ENCODE measurements around the gene ZNF775.
"Not testable (repeated sequence)": the region's sequence is repeated elsewhere in the genome, so short reads cannot be mapped to it uniquely, and the experiment has no call there.

Gene ZNF775

DNA sequence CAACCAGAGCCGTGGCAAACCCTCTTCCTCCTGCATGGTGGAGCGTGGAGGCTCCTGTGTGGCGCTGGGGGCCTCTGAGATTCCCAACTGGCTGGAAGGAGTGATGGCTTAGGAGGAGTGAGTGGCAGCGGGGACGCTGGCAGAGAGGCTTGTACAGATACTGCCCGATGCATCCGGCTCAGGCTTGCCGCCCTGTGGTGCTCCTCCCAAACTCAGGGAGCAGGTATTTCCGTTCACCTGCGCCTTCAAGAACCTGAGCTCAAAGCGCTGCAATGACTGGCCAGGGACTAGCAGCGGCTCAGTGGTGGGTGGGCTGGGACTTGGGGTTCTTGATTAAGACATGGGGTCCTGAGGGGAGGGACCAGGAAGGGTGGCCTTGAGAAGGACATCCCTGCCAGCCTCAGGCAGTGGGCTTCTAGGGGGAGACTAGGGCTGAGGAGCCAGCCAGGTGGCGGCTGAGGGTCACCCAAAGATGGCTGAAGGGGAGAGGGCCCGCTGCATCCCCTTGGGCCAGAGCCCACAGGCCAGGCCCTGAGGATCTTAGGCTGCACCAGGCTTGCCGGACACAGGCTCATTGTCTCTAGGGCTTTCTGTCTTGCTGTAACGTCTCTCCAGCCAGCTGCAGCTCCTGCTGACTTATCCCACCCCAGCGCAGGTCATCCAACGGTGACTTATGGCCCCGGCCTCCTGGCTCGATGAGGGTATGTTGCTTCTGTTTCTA lies 3.2 kb downstream of the ZNF775 start:
- DNase-seq (ENCODE audit: low read depth, low spot score) = no peak

DNA sequence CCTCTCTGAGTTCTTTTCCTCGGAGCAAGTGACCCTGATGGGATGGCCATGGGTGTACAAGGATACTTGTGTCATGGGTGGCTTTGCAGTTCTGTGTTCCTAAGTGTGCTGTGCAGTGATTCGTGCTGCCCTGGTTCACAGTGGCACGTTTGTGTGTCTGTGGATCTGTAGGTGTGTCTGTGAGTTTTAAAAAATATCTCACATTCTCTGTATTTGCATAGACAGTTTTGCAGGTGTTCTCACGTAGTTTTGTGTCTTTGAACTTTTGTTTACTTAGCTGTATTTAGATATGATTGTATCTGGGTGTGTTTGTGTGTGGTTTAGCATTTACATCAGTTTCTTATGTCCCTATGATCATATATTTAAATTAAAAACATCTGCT lies 3.7 kb downstream of the ZNF775 start:
- no peak for DNase-seq (ENCODE audit: low read depth, low spot score)

DNA sequence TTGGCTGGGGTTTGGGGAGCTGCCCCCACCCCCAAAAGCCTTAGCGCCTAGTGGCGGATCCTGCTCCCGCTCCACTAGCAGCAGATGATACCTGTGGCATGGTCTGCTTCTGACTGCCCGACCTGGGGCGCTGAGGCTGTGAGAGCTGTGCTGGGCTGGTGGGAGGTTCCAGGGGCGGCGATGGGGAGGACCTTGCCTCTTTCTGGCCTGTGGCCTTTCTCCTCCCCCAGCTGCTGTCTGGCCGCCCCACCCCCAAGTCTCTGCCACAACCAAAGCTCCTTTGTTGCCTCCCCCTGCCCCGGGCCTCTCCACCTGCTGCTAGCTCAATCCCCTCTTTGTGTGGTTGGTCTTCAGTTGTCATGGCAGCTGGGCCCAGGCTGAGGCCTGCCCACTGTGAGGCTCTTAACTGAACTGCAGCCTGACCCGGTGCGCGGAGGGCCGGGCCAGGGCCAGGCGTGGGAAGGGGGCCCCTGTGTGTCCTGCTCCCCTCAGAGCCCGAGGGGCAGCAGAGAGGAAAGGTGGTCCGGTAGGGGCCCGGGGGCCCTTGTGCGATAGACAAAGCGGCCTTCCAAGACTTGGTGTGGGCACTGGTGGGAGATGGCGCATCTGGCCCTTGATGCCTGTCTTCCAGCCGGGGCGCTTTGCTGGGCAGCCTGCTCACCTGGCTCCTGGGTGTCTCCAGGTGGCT lies 4.7 kb downstream of the ZNF775 start:
- peak; percentile 97 for DNase-seq (ENCODE audit: low read depth, low spot score)

GRCh38 chr7:150384406-150385301 lies 5.5 kb downstream of the ZNF775 start:
- no peak for DNase-seq (ENCODE audit: low read depth, low spot score)

DNA sequence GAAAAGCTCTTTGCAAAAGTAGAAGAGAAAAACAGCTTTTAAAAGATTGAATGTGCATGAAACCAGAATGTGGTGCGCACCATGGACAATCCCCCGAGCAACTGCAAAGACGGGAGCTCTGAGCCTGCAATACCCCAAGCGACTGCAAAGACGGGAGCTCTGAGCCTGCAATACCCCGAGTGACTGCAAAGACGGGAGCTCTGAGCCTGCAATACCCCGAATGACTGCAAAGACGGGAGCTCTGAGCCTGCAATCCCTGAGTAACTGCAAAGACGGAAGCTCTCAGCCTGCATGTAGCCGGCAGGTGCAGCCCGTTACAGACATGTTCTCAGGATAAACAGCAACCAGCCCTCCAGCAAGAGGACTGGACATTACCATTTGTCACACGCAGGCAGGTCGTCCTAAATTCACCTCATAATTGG lies 6.2 kb downstream of the ZNF775 start:
- DNase-seq (ENCODE audit: low read depth, low spot score) = no peak

GRCh38 chr7:150385884-150386283 lies 6.8 kb downstream of the ZNF775 start:
- not testable (repeated sequence) for DNase-seq (ENCODE audit: low read depth, low spot score)

GRCh38 chr7:150388306-150388705 lies 9.2 kb downstream of the ZNF775 start:
- no peak for DNase-seq (ENCODE audit: low read depth, low spot score)

DNA sequence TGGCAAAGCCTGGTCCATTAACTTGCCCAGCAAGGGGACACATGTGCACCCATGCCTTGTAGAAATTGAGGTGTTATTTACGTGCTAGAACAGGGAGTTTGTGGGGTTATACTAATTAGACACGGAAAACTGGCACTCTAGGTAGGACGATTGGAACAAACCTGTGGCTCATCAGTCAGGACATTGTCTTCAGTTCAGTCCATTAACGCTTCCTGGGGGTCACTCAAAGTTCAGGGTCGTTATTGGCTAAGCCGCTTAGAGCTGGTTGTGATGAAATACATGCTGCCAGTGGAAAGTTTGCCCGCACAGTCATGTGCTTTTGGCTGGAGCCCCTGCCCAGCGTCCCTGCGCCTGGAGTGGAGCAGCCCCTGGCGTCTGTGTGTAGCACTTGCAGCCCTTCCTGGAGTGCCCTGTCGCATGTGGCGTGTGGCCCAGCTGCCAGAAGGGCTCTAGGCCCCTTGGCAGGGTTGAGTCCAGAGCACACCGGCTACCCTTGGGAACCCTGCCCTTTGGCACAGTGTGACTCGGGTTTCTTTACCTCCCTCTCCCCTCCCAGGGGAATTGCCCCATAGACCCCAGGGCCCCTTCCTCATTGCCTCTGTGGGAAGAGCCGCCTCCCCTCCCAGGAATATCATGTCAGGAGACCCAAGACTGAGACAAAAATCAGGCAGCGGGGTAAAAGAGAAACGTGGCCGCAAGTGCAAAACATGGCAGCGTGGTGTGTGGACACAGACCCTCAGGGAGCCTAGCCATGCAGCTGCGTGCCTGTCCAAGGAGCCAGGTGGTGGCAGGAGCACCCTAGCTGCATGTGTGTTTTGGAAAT lies 9.8 kb downstream of the ZNF775 start:
- peak; percentile 60 for DNase-seq (ENCODE audit: low read depth, low spot score)

DNA sequence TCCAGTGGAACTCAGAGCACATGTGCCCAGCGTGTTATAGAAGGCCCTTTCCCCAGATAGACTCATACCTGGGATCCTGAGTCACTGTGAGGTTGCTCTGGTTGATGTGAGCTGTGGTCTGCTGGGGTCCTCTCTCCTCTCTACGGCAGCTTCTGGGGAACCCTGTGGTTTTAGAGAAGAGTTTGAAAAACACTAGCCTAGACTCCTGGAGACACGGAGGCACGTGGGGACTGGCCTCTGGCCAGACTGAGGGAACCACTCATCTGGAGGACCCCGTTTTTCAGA lies 10.3 kb downstream of the ZNF775 start:
- DNase-seq (ENCODE audit: low read depth, low spot score) = no peak

DNA sequence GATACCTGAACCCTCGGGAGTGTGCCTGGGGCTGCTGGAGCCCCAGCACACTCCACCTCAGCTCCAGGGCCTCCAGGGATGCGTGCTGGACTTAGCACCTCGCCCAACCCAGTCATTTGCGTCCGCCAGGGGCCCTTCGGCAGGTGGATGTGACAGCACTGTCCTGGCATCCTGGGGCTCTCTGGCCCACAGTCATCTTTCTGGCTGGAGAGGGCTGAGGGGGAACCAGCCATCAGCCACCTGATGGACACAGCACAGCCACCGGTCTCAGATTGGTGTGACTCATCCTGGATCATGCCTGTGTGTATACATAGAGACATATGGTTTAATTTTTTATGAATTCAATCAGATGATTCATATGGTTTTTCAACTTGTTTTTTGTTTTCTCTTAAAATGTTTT lies 11.1 kb downstream of the ZNF775 start:
- DNase-seq (ENCODE audit: low read depth, low spot score) = no peak

DNA sequence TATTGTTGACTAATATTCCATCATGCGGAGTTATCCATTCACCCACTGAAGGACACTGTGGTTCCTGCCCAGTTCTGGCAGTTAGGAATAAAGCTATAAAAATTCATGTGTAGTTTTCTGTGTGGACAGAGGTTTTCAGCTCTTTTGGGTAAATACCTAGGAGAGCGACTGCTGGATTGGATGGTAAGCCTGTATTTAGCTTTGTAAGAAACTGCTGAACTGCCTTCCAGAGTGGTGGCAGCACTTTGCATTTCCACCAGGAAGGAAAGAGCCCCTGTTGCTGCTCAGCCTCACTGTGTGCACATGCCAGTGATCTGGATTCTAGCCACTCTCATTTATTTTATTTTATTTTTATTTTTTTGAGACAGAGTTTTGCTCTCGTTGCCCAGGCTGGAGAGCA lies 14.2 kb downstream of the ZNF775 start:
- no peak for DNase-seq (ENCODE audit: low read depth, low spot score)

GRCh38 chr7:150396426-150396825 lies 17.3 kb downstream of the ZNF775 start:
- DNase-seq (ENCODE audit: low read depth, low spot score) = peak; percentile 77

DNA sequence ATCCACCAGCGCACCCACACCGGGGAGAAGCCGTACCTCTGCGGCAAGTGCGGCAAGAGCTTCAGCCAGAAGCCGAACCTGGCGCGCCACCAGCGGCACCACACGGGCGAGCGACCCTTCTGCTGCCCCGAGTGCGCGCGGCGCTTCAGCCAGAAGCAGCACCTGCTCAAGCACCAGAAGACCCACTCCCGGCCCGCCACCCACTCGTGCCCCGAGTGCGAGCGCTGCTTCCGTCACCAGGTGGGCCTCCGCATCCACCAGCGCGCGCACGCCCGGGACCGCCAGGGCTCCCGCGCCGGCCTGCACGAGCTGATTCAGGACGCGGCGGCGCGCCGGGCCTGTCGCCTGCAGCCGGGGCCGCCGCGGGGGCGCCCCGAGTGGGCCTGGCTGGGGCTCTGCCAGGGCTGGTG lies 17.7 kb downstream of the ZNF775 start:
- DNase-seq (ENCODE audit: low read depth, low spot score) = no peak

DNA sequence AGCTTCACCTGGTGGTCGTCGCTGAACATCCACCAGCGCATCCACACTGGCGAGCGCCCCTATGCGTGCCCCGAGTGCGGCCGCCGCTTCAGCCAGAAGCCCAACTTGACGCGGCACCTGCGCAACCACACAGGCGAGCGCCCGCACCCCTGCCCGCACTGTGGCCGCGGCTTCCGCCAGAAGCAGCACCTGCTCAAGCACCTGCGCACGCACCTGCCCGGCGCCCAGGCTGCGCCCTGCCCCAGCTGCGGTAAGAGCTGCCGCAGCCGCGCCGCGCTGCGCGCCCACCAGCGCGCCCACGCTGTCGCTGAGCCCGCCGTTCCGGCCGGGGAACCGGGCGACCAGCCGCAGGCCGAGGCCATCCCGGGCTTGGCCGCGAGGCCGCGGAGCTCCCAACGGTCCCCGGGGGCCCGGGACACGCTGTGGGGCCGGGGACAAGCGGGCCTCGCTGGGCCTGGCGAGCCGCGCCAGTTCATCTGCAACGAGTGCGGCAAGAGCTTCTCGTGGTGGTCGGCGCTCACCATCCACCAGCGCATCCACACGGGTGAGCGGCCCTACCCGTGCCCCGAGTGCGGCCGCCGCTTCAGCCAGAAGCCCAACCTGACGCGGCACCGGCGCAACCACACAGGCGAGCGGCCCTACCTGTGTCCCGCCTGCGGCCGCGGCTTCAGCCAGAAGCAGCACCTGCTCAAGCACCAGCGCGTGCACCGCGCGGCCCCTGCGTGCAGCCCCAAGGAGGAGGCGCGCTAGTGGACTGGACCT lies 18.4 kb downstream of the ZNF775 start:
- peak; percentile 62 for DNase-seq (ENCODE audit: low read depth, low spot score)

DNA sequence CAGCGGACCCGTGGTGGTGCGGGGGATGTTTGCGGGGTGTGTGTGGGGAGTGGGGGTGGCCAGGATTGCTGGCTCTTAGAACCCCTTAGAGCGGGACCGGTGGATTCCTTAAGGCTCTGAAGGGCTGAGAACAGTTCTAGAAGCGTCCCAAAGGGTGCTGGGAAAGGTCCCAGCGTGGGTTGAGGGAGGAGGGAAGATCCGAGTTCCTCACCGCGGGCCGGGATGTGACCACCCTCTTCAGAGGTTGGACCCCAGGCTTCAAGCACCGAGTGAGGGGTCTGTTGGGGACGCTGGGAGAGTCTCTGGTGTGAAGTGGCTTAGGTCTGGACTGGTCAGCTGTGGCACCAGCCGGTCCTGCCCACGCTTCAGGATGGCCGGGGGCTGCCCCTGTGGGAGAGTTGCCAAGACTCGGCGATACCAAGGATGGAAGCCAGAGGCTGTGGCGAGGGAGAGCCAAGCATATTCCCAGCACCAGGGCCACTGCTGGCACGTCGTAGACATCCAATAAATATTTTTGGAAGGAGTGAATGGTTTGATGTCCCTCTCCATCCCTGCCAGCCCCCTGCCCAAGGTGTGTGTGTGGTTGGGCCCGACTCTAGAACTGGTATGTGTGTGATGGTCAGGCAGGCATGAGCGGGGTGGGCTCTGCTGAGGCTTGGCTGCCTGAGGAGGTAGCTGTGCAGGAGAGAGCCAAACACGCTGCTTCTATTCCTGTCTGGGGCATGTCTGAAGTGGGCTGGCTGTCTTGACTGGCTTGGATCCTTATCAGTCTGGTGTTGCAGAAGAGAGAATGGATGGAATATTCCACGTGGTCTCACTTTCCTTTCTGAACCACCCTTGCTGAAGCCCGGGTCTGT lies 19.2 kb downstream of the ZNF775 start:
- DNase-seq (ENCODE audit: low read depth, low spot score) = peak; percentile 52

DNA sequence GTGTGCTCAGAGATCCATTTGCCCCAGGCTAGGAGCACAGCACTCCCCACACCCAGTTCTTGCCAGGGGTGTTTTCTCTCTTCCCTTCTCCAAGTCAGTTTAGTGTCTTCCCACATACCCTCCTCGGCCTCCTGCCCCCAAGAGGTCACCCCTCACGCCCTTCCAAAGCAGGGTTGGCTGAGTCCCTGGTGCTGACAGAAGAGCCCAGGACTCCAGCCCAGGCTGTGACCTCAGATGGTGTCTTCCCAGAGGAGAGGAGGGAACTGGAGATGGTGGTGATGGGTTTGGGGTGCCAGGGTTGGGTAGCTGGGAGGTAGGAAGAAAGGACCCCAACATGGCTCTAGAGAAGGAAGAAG lies 19.8 kb downstream of the ZNF775 start:
- no peak for DNase-seq (ENCODE audit: low read depth, low spot score)

DNA sequence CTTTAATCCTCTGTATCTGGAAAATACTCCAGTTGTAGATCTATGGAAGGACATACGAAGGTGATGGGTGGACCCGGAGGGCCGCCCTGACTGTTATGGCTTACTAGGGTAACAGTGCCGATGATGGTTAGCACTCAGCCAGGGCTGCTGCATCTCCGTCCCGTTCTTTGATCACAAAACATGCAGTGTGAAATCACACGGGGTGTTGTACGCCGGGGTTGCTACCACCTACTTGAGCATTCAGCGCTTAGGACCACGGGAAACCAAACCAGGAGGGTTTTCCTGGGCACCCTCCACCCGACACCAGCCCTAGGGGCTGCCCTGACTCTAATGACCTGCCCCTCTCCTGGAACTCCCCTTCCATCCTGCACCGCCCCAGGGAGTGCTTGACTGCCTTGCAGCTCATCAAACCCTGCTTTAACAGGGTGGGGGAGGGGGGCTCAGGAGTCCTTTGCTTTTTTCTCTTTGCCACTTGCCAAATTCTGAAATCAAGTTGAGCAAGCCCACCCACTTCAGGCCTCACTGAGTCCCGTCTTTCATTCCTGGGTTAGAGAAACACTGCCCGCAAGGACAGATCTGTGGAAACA lies 20.4 kb downstream of the ZNF775 start:
- peak; percentile 84 for DNase-seq (ENCODE audit: low read depth, low spot score)

- peak; percentile 88 for DNase-seq (ENCODE audit: low read depth, low spot score)
Measured at GRCh38 chr7:150400008-150400787, 21.1 kb downstream of the ZNF775 start.

All from ELF-1 (cell line).